GM15510 (cell line): Measurements from ENCODE around the gene COPS9.

Experiments
- POLR2A ChIP-seq: IDR thresholded peaks from 3 replicates; pipeline ENCODE4 v1.6.1; 2011; ENCODE audit warnings: borderline replicate concordance; ENCODE audit not compliant: insufficient read length; ENCODE audit errors: extremely low read depth

COPS9 gene

GRCh38 chr2:240089306-240089705, 46.8 kb downstream of the COPS9 start:
- no peak for TF ChIP-seq POLR2A

- TF ChIP-seq POLR2A = no peak
These were observed 49.5 kb downstream of the COPS9 start for GRCh38 chr2:240086563-240086962.
